Skeletal muscle tissue (tissue), 4 donors: ENCODE results near the gene WASL. TPM values are rescaled to one million over a fixed set of nuclear protein-coding genes. Genes with fewer than 3 reads are reported as not detected.
A peak's percentile ranks its signal among the peaks of the same experiment; 100 is the strongest.

Experiments
- H3K27ac ChIP-seq: one replicate; pipeline ENCODE4 v1.7.0; 2013; ENCODE audit warnings: mild to moderate bottlenecking, low read depth, low read length, inconsistent platforms
- H3K27me3 ChIP-seq, 3 donors: one replicate each; pipeline ENCODE4 v1.7.0; 2013; ENCODE audit warnings: low read length in 3 of 3; ENCODE audit not compliant: control insufficient read depth in 3 of 3, insufficient read depth in 3 of 3
- H3K36me3 ChIP-seq, 3 donors: one replicate each; pipeline ENCODE4 v1.7.0; 2013; ENCODE audit warnings: low read length in 3 of 3; ENCODE audit not compliant: control insufficient read depth in 3 of 3, insufficient read depth in 3 of 3
- H3K4me1 ChIP-seq, 3 donors: one replicate each; pipeline ENCODE4 v1.7.0; 2013; ENCODE audit warnings: low read length in 3 of 3, mild to moderate bottlenecking in 3 of 3; ENCODE audit not compliant: control insufficient read depth in 3 of 3, insufficient read depth in 3 of 3
- H3K4me3 ChIP-seq, 3 donors: one replicate each; pipeline ENCODE4 v1.7.0; 2013; ENCODE audit warnings: low read length in 3 of 3
- H3K9ac ChIP-seq, 3 donors: one replicate each; pipeline ENCODE4 v1.7.0; 2013; ENCODE audit warnings: low read length in 3 of 3, mild to moderate bottlenecking in 3 of 3, moderate library complexity in 2 of 3, low read depth in 1 of 3
- H3K9me3 ChIP-seq, 3 donors: one replicate each; pipeline ENCODE4 v1.7.0; 2013; ENCODE audit warnings: low read length in 3 of 3; ENCODE audit not compliant: control insufficient read depth in 3 of 3
- total RNA-seq: library from RNA; depleted of rRNA; stranded (reverse); fragments of >200 nt; gene quantifications from one replicate; pipeline ENCODE4 v1.2.3, GENCODE V29; 2014
- donor health status: Osteomylitis.

The WASL gene
- total RNA-seq, 1 donor from 2014 or later: 15.1 TPM

GRCh38 chr7:123657304-123657685, 91.5 kb downstream of the WASL start:
- H3K9ac ChIP-seq: peak overlapping the region; percentile 93 to 99 (median 99)
- H3K27ac ChIP-seq: peak overlapping the region; percentile 98
- H3K36me3 ChIP-seq: peaks cover 18 to 48% (median 19%) of the 10 kb centered on the region in 3 donors
- peak overlapping the region; percentile 73 to 95 (median 92) for H3K4me3 ChIP-seq
- no peaks in the 10 kb centered on the region for H3K9me3 ChIP-seq
- H3K27me3 ChIP-seq: no peaks in the 10 kb centered on the region
- peaks cover 4 to 8% (median 4%) of the 10 kb centered on the region in 3 donors for H3K4me1 ChIP-seq

GRCh38 chr7:123656544-123657303, 92.1 kb downstream of the WASL start:
- Histone ChIP-seq H3K9me3 (no peaks in the 10 kb centered on the region), H3K27ac (peak overlapping the region; percentile 98), H3K9ac (peak overlapping the region; percentile 93 to 99 (median 99)), H3K4me3 (peak overlapping the region; percentile 73 to 95 (median 92)), H3K27me3 (no peaks in the 10 kb centered on the region), H3K36me3 (peaks cover 14 to 42% (median 16%) of the 10 kb centered on the region in 3 donors), H3K4me1 (peaks cover 0 to 4% (median 4%) of the 10 kb centered on the region in 3 donors)

GRCh38 chr7:123655614-123656013, 93.2 kb downstream of the WASL start, which contains the start of gene LMOD2:
TSS of gene LMOD2 (plus strand) at chr7:123655866. CDS start at chr7:123655964, 98 bp downstream.
- Histone ChIP-seq H3K9me3 (no peaks in the 10 kb centered on the region), H3K27ac (peak within 1 kb of the TSS; percentile 98), H3K9ac (peak within 1 kb of the TSS; percentile 93 to 99 (median 99)), H3K4me1 (peaks cover 1 to 7% (median 6%) of the 10 kb centered on the region in 3 donors), H3K4me3 (peak within 1 kb of the TSS; percentile 73 to 95 (median 92)), H3K36me3 (peaks cover 12 to 39% (median 16%) of the 10 kb centered on the region in 3 donors), H3K27me3 (no peaks in the 10 kb centered on the region)

- no peaks in the 10 kb centered on the region for H3K9me3 ChIP-seq
- H3K4me3 ChIP-seq: no peak overlapping the region
- H3K27me3 ChIP-seq: no peaks in the 10 kb centered on the region
- H3K27ac ChIP-seq: no peak overlapping the region
- peaks cover 12 to 24% (median 20%) of the 10 kb centered on the region in 3 donors for H3K4me1 ChIP-seq
- H3K9ac ChIP-seq: no peak overlapping the region
- peaks cover 5 to 22% (median 7%) of the 10 kb centered on the region in 3 donors for H3K36me3 ChIP-seq
Measured at GRCh38 chr7:123653162-123653561, 95.6 kb downstream of the WASL start.

GRCh38 chr7:123652406-123652805, 96.4 kb downstream of the WASL start:
- H3K27me3 ChIP-seq: no peaks in the 10 kb centered on the region
- H3K27ac ChIP-seq: peak overlapping the region; percentile 15
- H3K4me1 ChIP-seq: peaks cover 17 to 28% (median 20%) of the 10 kb centered on the region in 3 donors
- H3K9ac ChIP-seq: no peak overlapping the region
- H3K36me3 ChIP-seq: peaks cover 0 to 16% (median 2%) of the 10 kb centered on the region in 3 donors
- no peak overlapping the region for H3K4me3 ChIP-seq
- H3K9me3 ChIP-seq: no peaks in the 10 kb centered on the region

GRCh38 chr7:123650595-123650994, 98.2 kb downstream of the WASL start:
- no peaks in the 10 kb centered on the region for H3K27me3 ChIP-seq
- H3K4me1 ChIP-seq: peaks cover 22 to 32% (median 30%) of the 10 kb centered on the region in 3 donors
- no peaks in the 10 kb centered on the region for H3K36me3 ChIP-seq
- H3K9me3 ChIP-seq: no peaks in the 10 kb centered on the region
- H3K9ac ChIP-seq: peak overlapping the region in 2 of 3 donors; percentile 27 to 42
- peak overlapping the region in 1 of 3 donors; percentile 17 for H3K4me3 ChIP-seq
- H3K27ac ChIP-seq: peak overlapping the region; percentile 45

GRCh38 chr7:123649964-123650363, 98.8 kb downstream of the WASL start:
- Histone ChIP-seq H3K9me3 (no peaks in the 10 kb centered on the region), H3K4me3 (peak overlapping the region in 1 of 3 donors; percentile 31), H3K27ac (peak overlapping the region; percentile 45), H3K9ac (no peak overlapping the region), H3K4me1 (peaks cover 24 to 32% (median 30%) of the 10 kb centered on the region in 3 donors), H3K27me3 (no peaks in the 10 kb centered on the region), H3K36me3 (no peaks in the 10 kb centered on the region)

- Histone ChIP-seq H3K36me3 (no peaks in the 10 kb centered on the region), H3K4me3 (peak overlapping the region in 1 of 3 donors; percentile 25), H3K9ac (peak overlapping the region; percentile 27 to 39 (median 35)), H3K9me3 (no peaks in the 10 kb centered on the region), H3K27me3 (no peaks in the 10 kb centered on the region), H3K4me1 (peaks cover 33 to 39% (median 34%) of the 10 kb centered on the region in 3 donors), H3K27ac (peak overlapping the region; percentile 90)
Measured at GRCh38 chr7:123647106-123647730, 101.6 kb downstream of the WASL start.

GRCh38 chr7:123645516-123645915, 103.3 kb downstream of the WASL start:
- peaks cover 31 to 45% (median 35%) of the 10 kb centered on the region in 3 donors for H3K4me1 ChIP-seq
- peak overlapping the region; percentile 90 for H3K27ac ChIP-seq
- H3K4me3 ChIP-seq: peak overlapping the region; percentile 38 to 49 (median 42)
- peak overlapping the region; percentile 67 to 73 (median 68) for H3K9ac ChIP-seq
- H3K36me3 ChIP-seq: no peaks in the 10 kb centered on the region
- no peaks in the 10 kb centered on the region for H3K9me3 ChIP-seq
- H3K27me3 ChIP-seq: no peaks in the 10 kb centered on the region
